ENCODE results near the gene FBXO24.

DNA sequence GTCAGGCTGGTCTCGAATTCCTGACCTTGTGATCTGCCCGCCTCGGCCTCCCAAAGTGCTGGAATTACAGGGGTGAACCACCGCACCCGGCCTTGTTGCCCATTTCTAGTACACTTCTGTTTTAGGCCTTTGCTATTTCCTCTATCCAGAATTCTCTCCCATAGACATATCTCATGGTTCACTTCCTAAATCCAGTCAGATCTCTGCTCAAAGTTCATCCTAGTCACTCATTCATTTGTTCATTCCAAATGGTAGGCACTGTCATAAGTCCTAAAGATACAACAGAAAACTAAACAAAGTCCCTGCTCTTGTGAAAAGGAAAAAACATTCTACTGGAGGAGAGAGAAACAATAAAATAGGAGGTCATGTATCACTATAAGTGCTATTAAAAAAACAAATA, 23.8 kb downstream of the FBXO24 start:
- TF ChIP-seq, protein P1, sequence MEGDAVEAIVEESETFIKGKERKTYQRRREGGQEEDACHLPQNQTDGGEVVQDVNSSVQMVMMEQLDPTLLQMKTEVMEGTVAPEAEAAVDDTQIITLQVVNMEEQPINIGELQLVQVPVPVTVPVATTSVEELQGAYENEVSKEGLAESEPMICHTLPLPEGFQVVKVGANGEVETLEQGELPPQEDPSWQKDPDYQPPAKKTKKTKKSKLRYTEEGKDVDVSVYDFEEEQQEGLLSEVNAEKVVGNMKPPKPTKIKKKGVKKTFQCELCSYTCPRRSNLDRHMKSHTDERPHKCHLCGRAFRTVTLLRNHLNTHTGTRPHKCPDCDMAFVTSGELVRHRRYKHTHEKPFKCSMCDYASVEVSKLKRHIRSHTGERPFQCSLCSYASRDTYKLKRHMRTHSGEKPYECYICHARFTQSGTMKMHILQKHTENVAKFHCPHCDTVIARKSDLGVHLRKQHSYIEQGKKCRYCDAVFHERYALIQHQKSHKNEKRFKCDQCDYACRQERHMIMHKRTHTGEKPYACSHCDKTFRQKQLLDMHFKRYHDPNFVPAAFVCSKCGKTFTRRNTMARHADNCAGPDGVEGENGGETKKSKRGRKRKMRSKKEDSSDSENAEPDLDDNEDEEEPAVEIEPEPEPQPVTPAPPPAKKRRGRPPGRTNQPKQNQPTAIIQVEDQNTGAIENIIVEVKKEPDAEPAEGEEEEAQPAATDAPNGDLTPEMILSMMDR (conservative IDR thresholded peaks at IDR 0.05 in 1 of 2, IDR thresholded peaks at IDR 0.05 in 1 of 2; ENCODE audit: low read depth in 1 of 2, low read length in 2 of 2), result no peak
- TF ChIP-seq EZH2 (IDR thresholded peaks at IDR 0.05; ENCODE audit: low read length, missing control alignments), result no peak
